GM19468 (cell line): ENCODE measurements around the gene FYN.

ENCODE experiments used
- ATAC-seq: cut with Tn5 transposase; IDR thresholded peaks from one replicate; pipeline ENCODE4 v1.9.1; 2021; ENCODE audit warnings: mild to moderate bottlenecking, moderate library complexity, moderate number of reproducible peaks; ENCODE audit not compliant: unreplicated experiment; ENCODE audit errors: extremely low read depth

FYN gene

GRCh38 chr6:111740506-111740905, 132.7 kb downstream of the FYN start:
- ATAC-seq, result no peak

GRCh38 chr6:111739257-111739696, 134.0 kb downstream of the FYN start:
- no peak for ATAC-seq

- ATAC-seq, result no peak
Observed at GRCh38 chr6:111738631-111739030, 134.6 kb downstream of the FYN start.

- ATAC-seq, result no peak
Observed at GRCh38 chr6:111738156-111738555, 135.1 kb downstream of the FYN start.

- ATAC-seq, result no peak
Observed at GRCh38 chr6:111737065-111737521, 136.2 kb downstream of the FYN start.

- ATAC-seq, result no peak
Observed at GRCh38 chr6:111736005-111736608, 137.1 kb downstream of the FYN start.

GRCh38 chr6:111734068-111735061, 138.9 kb downstream of the FYN start:
- no peak for ATAC-seq

GRCh38 chr6:111732390-111732789, 140.9 kb downstream of the FYN start:
- no peak for ATAC-seq

- ATAC-seq, result no peak
Observed at GRCh38 chr6:111731456-111732195, 141.6 kb downstream of the FYN start.

GRCh38 chr6:111730864-111731263, 142.4 kb downstream of the FYN start:
- no peak for ATAC-seq

- ATAC-seq, result no peak
Observed at GRCh38 chr6:111727802-111728201, 145.4 kb downstream of the FYN start.

GRCh38 chr6:111727041-111727440, 146.2 kb downstream of the FYN start:
- ATAC-seq, result no peak

- ATAC-seq, result no peak
Observed at GRCh38 chr6:111725446-111726112, 147.7 kb downstream of the FYN start.

GRCh38 chr6:111724505-111724904, 148.7 kb downstream of the FYN start:
- peak; percentile 88 for ATAC-seq

- ATAC-seq, result no peak
Observed at GRCh38 chr6:111724039-111724438, 149.2 kb downstream of the FYN start.

GRCh38 chr6:111723412-111723970, 149.8 kb downstream of the FYN start:
- no peak for ATAC-seq

- ATAC-seq, result no peak
Observed at GRCh38 chr6:111722179-111722731, 151.0 kb downstream of the FYN start.

GRCh38 chr6:111721753-111722154, 151.5 kb downstream of the FYN start:
- ATAC-seq, result no peak

- no peak for ATAC-seq
Observed at GRCh38 chr6:111720931-111721496, 152.2 kb downstream of the FYN start.
